ENCODE results near the gene GHITM. TPM values are rescaled to one million over a fixed set of nuclear protein-coding genes. Genes with fewer than 3 reads are reported as not detected.

The GHITM gene
- total RNA-seq, 1 experiment from 2014 or later: 156 TPM

DNA sequence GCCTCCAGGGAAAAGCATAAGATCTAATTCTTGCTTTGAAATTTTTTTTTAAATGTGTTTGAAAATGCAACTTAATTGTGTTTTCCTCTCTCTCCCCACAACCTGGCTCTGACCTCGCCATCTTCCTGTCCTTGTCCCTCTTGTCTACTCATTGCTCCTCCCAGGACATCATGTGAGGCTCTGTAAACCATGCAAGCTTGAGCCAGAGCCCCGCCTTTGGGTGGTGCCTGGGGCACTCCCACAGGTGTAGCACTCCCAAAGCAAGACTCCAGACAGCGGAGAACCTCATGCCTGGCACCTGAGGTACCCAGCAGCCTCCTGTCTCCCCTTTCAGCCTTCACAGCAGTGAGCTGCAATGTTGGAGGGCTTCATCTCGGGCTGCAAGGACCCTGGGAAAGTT, 45.2 kb downstream of the GHITM start:
- peak; percentile 80 for ATAC-seq
- TF ChIP-seq CEBPB (IDR thresholded peaks at IDR 0.05; ENCODE audit: low read depth): no peak
- CTCF ChIA-PET: no interaction called here

DNA sequence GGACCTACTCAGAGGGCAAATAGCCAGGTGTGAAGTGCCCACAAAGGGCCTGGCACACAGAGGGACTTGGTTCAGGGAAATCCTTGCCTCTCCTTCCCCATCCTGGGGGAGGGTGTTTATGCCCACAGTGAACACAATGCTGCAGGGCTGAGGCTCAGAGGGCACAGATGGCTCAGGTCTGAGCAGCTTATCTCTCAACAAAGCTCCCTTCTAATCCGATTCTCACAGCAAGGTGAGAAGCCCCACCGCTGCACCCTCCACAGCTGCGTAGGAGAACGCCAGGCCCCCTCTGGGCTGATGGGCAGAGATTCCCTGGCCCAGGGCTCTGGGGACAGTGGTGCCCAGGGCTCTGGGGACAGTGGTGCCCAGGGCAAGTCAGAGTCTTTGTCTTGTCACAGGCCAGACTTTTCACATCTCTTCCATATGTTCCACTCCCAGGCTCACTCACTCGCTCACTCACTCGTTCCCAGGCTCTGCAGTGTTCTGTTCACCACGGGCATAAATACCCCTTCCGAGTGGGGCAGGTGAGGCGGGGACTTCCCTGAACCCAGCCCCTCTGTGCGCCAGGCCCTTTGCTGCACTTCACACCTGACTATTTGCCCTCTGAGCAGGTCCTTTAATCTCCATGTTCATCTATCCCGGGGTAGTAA, 46.3 kb downstream of the GHITM start:
- POLR2A ChIA-PET: no interaction called here
- no peak for ATAC-seq
- Histone ChIP-seq H3K27ac (ENCODE audit: low read depth, low read length) (no peak overlapping the region), H3K4me3 (replicated peaks in 1 of 2; ENCODE audit: low read depth in 1 of 2, low read length in 2 of 2) (no peak overlapping the region), H3K9me3 (ENCODE audit: control insufficient read depth in 1 of 2, insufficient read depth in 1 of 2, low read depth in 1 of 2, low read length in 2 of 2) (no peaks in the 10 kb centered on the region), H3K27me3 (ENCODE audit: insufficient read depth, low read length) (no peaks in the 10 kb centered on the region), H2AFZ (ENCODE audit: low read depth, low read length, poor library complexity, severe bottlenecking) (no peak overlapping the region), H3K9ac (ENCODE audit: low read length) (no peak overlapping the region), H3K9me2 (ENCODE audit: insufficient read depth) (no peaks in the 10 kb centered on the region), H3K79me2 (ENCODE audit: insufficient read depth, low read length) (no peaks in the 10 kb centered on the region), H3K4me2 (ENCODE audit: low read length) (no peak overlapping the region), H3K36me3 (ENCODE audit: control insufficient read depth in 1 of 2, insufficient read depth in 2 of 2, low read length in 2 of 2) (no peaks in the 10 kb centered on the region), H3K4me1 (ENCODE audit: control insufficient read depth in 1 of 2, insufficient read depth in 2 of 2, low read length in 2 of 2) (no peaks in the 10 kb centered on the region), H4K20me1 (ENCODE audit: insufficient read depth) (no peaks in the 10 kb centered on the region)
- intact Hi-C loops (cut with micrococcal nuclease): no loop called here
- RAD21 ChIA-PET (ENCODE audit: low non-redundant PET in 1 of 2, low total read pairs in 2 of 2, uncharacterized antibody in 2 of 2, unreplicated experiment in 2 of 2): no interaction called here
- CTCF ChIA-PET: no interaction called here
- no TSS peak for BruUV-seq (replicated peaks)
- TF ChIP-seq FOSL1 (IDR thresholded peaks at IDR 0.05; ENCODE audit: low read depth) (no peak), CBX3 (IDR thresholded peaks at IDR 0.05; ENCODE audit: low read depth) (no peak), CEBPB (IDR thresholded peaks at IDR 0.05; ENCODE audit: low read depth) (no peak), ZFX (IDR thresholded peaks at IDR 0.05) (no peak), SIN3A (IDR thresholded peaks at IDR 0.05; ENCODE audit: low read depth) (no peak)
- TF ChIP-seq, protein P1, sequence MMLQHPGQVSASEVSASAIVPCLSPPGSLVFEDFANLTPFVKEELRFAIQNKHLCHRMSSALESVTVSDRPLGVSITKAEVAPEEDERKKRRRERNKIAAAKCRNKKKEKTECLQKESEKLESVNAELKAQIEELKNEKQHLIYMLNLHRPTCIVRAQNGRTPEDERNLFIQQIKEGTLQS (IDR thresholded peaks at IDR 0.05): no peak
- no peak for DNase-seq (ENCODE audit: low read depth, low spot score)

More for the DNA sequence above, 45.2 kb downstream of the GHITM start:
- H3K36me3 ChIP-seq (ENCODE audit: control insufficient read depth in 1 of 2, insufficient read depth in 2 of 2, low read length in 2 of 2): no peaks in the 10 kb centered on the region
- H3K4me2 ChIP-seq (ENCODE audit: low read length): no peak overlapping the region
- H3K4me3 ChIP-seq (replicated peaks in 1 of 2; ENCODE audit: low read depth in 1 of 2, low read length in 2 of 2): no peak overlapping the region
- no peaks in the 10 kb centered on the region for H3K9me3 ChIP-seq (ENCODE audit: control insufficient read depth in 1 of 2, insufficient read depth in 1 of 2, low read depth in 1 of 2, low read length in 2 of 2)
- no peaks in the 10 kb centered on the region for H3K27me3 ChIP-seq (ENCODE audit: insufficient read depth, low read length)
- intact Hi-C loops (cut with micrococcal nuclease): no loop called here
- ChIA-PET POLR2A (no interaction called here), RAD21 (ENCODE audit: low non-redundant PET in 1 of 2, low total read pairs in 2 of 2, uncharacterized antibody in 2 of 2, unreplicated experiment in 2 of 2) (no interaction called here)
- H3K9me2 ChIP-seq (ENCODE audit: insufficient read depth): no peaks in the 10 kb centered on the region
- H2AFZ ChIP-seq (ENCODE audit: low read depth, low read length, poor library complexity, severe bottlenecking): no peak overlapping the region
- DNase-seq (ENCODE audit: low read depth, low spot score): no peak
- no peaks in the 10 kb centered on the region for H4K20me1 ChIP-seq (ENCODE audit: insufficient read depth)
- no peaks in the 10 kb centered on the region for H3K4me1 ChIP-seq (ENCODE audit: control insufficient read depth in 1 of 2, insufficient read depth in 2 of 2, low read length in 2 of 2)
- no peaks in the 10 kb centered on the region for H3K79me2 ChIP-seq (ENCODE audit: insufficient read depth, low read length)
- no peak overlapping the region for H3K9ac ChIP-seq (ENCODE audit: low read length)
- no TSS peak for BruUV-seq (replicated peaks)
- no peak overlapping the region for H3K27ac ChIP-seq (ENCODE audit: low read depth, low read length)
